Epithelial cell of esophagus (primary cell): ENCODE data around the gene TRMT5.

Source experiments
- DNase-seq: peaks from one replicate; pipeline ENCODE4 v3.0.0; 2010; ENCODE audit warnings: low read depth
- H3K4me3 ChIP-seq: 2 replicates; pipeline ENCODE4 v1.5.1; 2011; ENCODE audit warnings: mild to moderate bottlenecking, low read length, control low read depth
- TF ChIP-seq, protein P1 (sequence below): IDR thresholded peaks from 2 replicates; pipeline ENCODE4 v1.5.1; 2011; ENCODE audit warnings: low read depth, mild to moderate bottlenecking, low read length, control low read depth, inconsistent platforms; ENCODE audit not compliant: insufficient read depth; ENCODE audit errors: missing control alignments

The TRMT5 gene

GRCh38 chr14:60926002-60926401 is 54.9 kb downstream of the TRMT5 start:
- no peak for DNase-seq
- H3K4me3 ChIP-seq = no peak overlapping the region
- TF ChIP-seq, protein P1, sequence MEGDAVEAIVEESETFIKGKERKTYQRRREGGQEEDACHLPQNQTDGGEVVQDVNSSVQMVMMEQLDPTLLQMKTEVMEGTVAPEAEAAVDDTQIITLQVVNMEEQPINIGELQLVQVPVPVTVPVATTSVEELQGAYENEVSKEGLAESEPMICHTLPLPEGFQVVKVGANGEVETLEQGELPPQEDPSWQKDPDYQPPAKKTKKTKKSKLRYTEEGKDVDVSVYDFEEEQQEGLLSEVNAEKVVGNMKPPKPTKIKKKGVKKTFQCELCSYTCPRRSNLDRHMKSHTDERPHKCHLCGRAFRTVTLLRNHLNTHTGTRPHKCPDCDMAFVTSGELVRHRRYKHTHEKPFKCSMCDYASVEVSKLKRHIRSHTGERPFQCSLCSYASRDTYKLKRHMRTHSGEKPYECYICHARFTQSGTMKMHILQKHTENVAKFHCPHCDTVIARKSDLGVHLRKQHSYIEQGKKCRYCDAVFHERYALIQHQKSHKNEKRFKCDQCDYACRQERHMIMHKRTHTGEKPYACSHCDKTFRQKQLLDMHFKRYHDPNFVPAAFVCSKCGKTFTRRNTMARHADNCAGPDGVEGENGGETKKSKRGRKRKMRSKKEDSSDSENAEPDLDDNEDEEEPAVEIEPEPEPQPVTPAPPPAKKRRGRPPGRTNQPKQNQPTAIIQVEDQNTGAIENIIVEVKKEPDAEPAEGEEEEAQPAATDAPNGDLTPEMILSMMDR = no peak

DNA sequence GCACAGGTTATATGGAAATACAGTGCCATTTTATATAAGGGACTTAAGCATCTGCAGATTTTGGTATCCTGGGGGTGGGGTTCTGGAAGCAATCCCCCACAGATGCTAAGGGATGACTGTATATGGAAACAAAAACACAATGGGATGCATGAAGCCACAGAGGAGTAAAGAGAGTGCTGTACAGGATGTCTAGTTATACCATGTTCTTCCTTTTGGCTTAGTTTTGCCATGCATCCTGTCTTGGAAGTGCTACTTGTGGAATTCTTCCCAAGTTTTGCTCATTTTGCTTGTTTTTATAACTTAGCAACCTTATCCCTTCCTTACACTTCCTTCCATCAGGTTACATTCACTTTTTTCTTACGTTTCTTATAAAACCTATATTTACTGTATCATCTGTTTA is 55.6 kb downstream of the TRMT5 start:
- DNase-seq = no peak
- TF ChIP-seq, protein P1 = no peak
- no peak overlapping the region for H3K4me3 ChIP-seq

DNA sequence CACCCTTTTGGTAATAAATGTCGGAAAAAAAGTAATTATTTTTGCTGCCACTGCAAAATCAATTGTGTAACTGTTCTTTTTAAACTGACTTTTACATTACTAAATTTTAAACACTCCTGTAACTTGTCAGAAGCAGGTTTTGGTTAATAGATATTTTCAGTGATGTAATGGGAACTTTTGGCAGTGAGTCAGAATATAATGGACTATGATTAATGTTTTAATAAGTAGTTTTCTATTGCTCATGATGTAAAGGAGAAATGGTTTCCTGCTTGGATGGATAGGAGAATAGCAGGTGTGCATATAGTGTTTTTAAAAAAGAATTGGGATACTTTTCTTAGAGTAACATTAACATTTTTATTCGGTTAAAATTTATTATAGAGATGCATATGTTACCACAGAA is 58.8 kb downstream of the TRMT5 start:
- DNase-seq = peak; percentile 83
- H3K4me3 ChIP-seq = no peak overlapping the region
- TF ChIP-seq, protein P1 = no peak
